A549 (cell line): ENCODE measurements around the gene SFT2D1.

Experiments
- BCL3 ChIP-seq: fragments of >200 bp; sonication (Bioruptor Twin); formaldehyde crosslinking; IDR thresholded peaks from 3 replicates; pipeline ENCODE4 v1.6.1; 2016
- CHD2 ChIP-seq: fragments of 150-350 bp; IDR thresholded peaks from 2 replicates; pipeline ENCODE4 v1.6.1; 2014; ENCODE audit warnings: low read length; ENCODE audit not compliant: partially characterized antibody
- CTCF ChIP-seq: fragments of >200 bp; sonication (Bioruptor Twin); formaldehyde crosslinking; IDR thresholded peaks from 3 replicates; pipeline ENCODE4 v1.5.1; 2016
- REST ChIP-seq: fragments of 200-600 bp; sonication (generic); IDR thresholded peaks from 2 replicates; pipeline ENCODE4 v1.6.1; 2016; ENCODE audit warnings: antibody characterized with exemption, mild to moderate bottlenecking, moderate library complexity

- TF ChIP-seq BCL3 (no peak), CTCF (no peak), CHD2 (no peak), REST (no peak)
These were observed 55.5 kb downstream of the SFT2D1 start for GRCh38 chr6:166286839-166287271.
